Anterior cingulate cortex (tissue), 58 donors: Measurements from ENCODE around the gene SPDEF.
A peak's percentile ranks its signal among the peaks of the same experiment; 100 is the strongest.

Experiments
- DNase-seq, 58 donors: peaks; one replicate each; lab custom pipeline; 2025; lab: John Stamatoyannopoulos, UW

The SPDEF gene

GRCh38 chr6:34491091-34491430, 65.1 kb downstream of the SPDEF start:
- DNase-seq, result peak in 3 of 58 donors; percentile 16 to 44 (median 19)

- DNase-seq, result no peak
Observed at GRCh38 chr6:34490390-34491090, 65.6 kb downstream of the SPDEF start.

- DNase-seq, result no peak
Observed at GRCh38 chr6:34489207-34489805, 66.8 kb downstream of the SPDEF start.
